Liver (tissue), 9 donors: Measurements from ENCODE around the gene RALGPS1. TPM values are rescaled to one million over a fixed set of nuclear protein-coding genes. Genes with fewer than 3 reads are reported as not detected.
A peak's percentile ranks its signal among the peaks of the same experiment; 100 is the strongest.
"Not testable (repeated sequence)": the region's sequence is repeated elsewhere in the genome, so short reads cannot be mapped to it uniquely, and the experiment has no call there.

Experiments
- DNase-seq: peaks from one replicate; pipeline ENCODE4 v3.0.0-alpha.2; 2017; ENCODE audit warnings: low spot score
- H3K27ac ChIP-seq, 2 donors: one replicate each; pipeline ENCODE4 v1.7.0; 2013; ENCODE audit warnings: inconsistent platforms in 2 of 2, low read length in 2 of 2, control low read depth in 1 of 2, low read depth in 1 of 2, mild to moderate bottlenecking in 1 of 2
- H3K27me3 ChIP-seq, 4 donors: one replicate each; pipeline versions ENCODE4 v1.6.1 to v1.7.0; 2013; ENCODE audit warnings: low read length in 3 of 4, inconsistent platforms in 1 of 4, mild to moderate bottlenecking in 1 of 4, moderate library complexity in 1 of 4; ENCODE audit not compliant: control insufficient read depth in 4 of 4, insufficient read depth in 4 of 4
- H3K36me3 ChIP-seq, 4 donors: one replicate each; pipeline versions ENCODE4 v1.6.1 to v1.7.0; 2013; ENCODE audit warnings: low read length in 3 of 4, mild to moderate bottlenecking in 3 of 4, low read depth in 1 of 4, moderate library complexity in 1 of 4; ENCODE audit not compliant: control insufficient read depth in 4 of 4, insufficient read depth in 3 of 4
- H3K4me1 ChIP-seq, 4 donors: one replicate each; pipeline versions ENCODE4 v1.6.1 to v1.7.0; 2013; ENCODE audit warnings: low read length in 3 of 4, mild to moderate bottlenecking in 3 of 4, moderate library complexity in 1 of 4; ENCODE audit not compliant: control insufficient read depth in 4 of 4, insufficient read depth in 4 of 4
- H3K4me3 ChIP-seq, 3 donors: one replicate each; pipeline versions ENCODE4 v1.6.1 to v1.7.0; 2013; ENCODE audit warnings: low read length in 3 of 3, control low read depth in 1 of 3, low read depth in 1 of 3, mild to moderate bottlenecking in 1 of 3
- H3K9ac ChIP-seq, 2 donors: one replicate each; pipeline ENCODE4 v1.7.0; 2013; ENCODE audit warnings: low read length in 2 of 2, mild to moderate bottlenecking in 2 of 2, moderate library complexity in 2 of 2, control low read depth in 1 of 2, low read depth in 1 of 2
- H3K9me3 ChIP-seq, 4 donors: one replicate each; pipeline versions ENCODE4 v1.6.1 to v1.7.0; 2013; ENCODE audit warnings: low read length in 3 of 4; ENCODE audit not compliant: control insufficient read depth in 4 of 4
- EGR1 ChIP-seq, 2 donors: IDR thresholded peaks; 2 replicates each; pipeline ENCODE4 v1.6.1; 2016 to 2018; ENCODE audit warnings: antibody characterized with exemption in 2 of 2, low read depth in 2 of 2
- FOXA1 ChIP-seq: IDR thresholded peaks from 2 replicates; pipeline ENCODE4 v1.6.1; 2016; ENCODE audit warnings: antibody characterized with exemption
- FOXA2 ChIP-seq: IDR thresholded peaks from 2 replicates; pipeline ENCODE4 v1.6.1; 2016; ENCODE audit warnings: antibody characterized with exemption
- GABPA ChIP-seq, 2 donors: IDR thresholded peaks in 1 of 2; conservative IDR thresholded peaks in 1 of 2; 2 replicates each; pipeline ENCODE4 v1.6.1; 2016; ENCODE audit warnings: antibody characterized with exemption in 2 of 2, mild to moderate bottlenecking in 1 of 2, moderate library complexity in 1 of 2
- HNF4A ChIP-seq, 2 donors: conservative IDR thresholded peaks; 2 replicates each; pipeline ENCODE4 v1.6.1; 2016; ENCODE audit warnings: antibody characterized with exemption in 2 of 2, mild to moderate bottlenecking in 2 of 2
- HNF4G ChIP-seq: IDR thresholded peaks from 2 replicates; pipeline ENCODE4 v1.6.1; 2016; ENCODE audit warnings: antibody characterized with exemption
- NR2F2 ChIP-seq: IDR thresholded peaks from 2 replicates; pipeline ENCODE4 v1.6.1; 2016; ENCODE audit warnings: antibody characterized with exemption
- RXRA ChIP-seq, 2 donors: IDR thresholded peaks; 2 replicates each; pipeline ENCODE4 v1.6.1; 2017 to 2018; ENCODE audit warnings: antibody characterized with exemption in 2 of 2, mild to moderate bottlenecking in 1 of 2
- SP1 ChIP-seq: IDR thresholded peaks from 2 replicates; pipeline ENCODE4 v1.6.1; 2018; ENCODE audit warnings: antibody characterized with exemption, mild to moderate bottlenecking
- TAF1 ChIP-seq: conservative IDR thresholded peaks from 2 replicates; pipeline ENCODE4 v1.6.1; 2016; ENCODE audit warnings: antibody characterized with exemption, mild to moderate bottlenecking
- YY1 ChIP-seq: IDR thresholded peaks from 2 replicates; pipeline ENCODE4 v1.6.1; 2016; ENCODE audit warnings: antibody characterized with exemption, mild to moderate bottlenecking
- WGBS: extraction: QIAGEN DNeasy Blood & Tissue Kit; methylation state at CpG from one replicate; pipeline ENCODE4 v1.1.7; 2013; 5-methylcytosine and 5-hydroxymethylcytosine counted together
- polyA plus RNA-seq, 2 donors: library from polyadenylated mRNA; stranded (reverse) in 1 of 2; unstranded in 1 of 2; fragments of 200-250 nt in 1 of 2; fragments of >200 nt in 1 of 2; fragmentation: Nextera tagmentation in 1 of 2; extraction: Ambion mirVana in 1 of 2; gene quantifications; one replicate each; pipeline versions ENCODE4 v1.2.1 to v1.2.3, GENCODE V29; 2013 to 2015
- total RNA-seq, 2 donors: library from RNA; depleted of rRNA; stranded (reverse); fragments of >200 nt; gene quantifications; one replicate each; pipeline ENCODE4 v1.2.3, GENCODE V29; 2014
- TF ChIP-seq, protein P1 (sequence below): IDR thresholded peaks from 2 replicates; pipeline ENCODE4 v1.6.1; 2016; ENCODE audit warnings: antibody characterized with exemption
- TF ChIP-seq, protein P2 (sequence below): IDR thresholded peaks from 2 replicates; pipeline ENCODE4 v1.6.1; 2016; ENCODE audit warnings: antibody characterized with exemption
- TF ChIP-seq, protein P3 (sequence below): IDR thresholded peaks from 2 replicates; pipeline ENCODE4 v1.6.1; 2016; ENCODE audit warnings: antibody characterized with exemption
- TF ChIP-seq, protein P4 (sequence below): IDR thresholded peaks from 2 replicates; pipeline ENCODE4 v1.6.1; 2016; ENCODE audit warnings: antibody characterized with exemption, mild to moderate bottlenecking
- TF ChIP-seq, protein P5 (sequence below): fragments of 150-350 bp; IDR thresholded peaks from 2 replicates; pipeline ENCODE4 v1.5.1; 2017; ENCODE audit warnings: improper control_type of control experiment, low read depth, low read length; ENCODE audit not compliant: missing input control
- donor health status: healthy.
- donor health status: healthy.
- donor health status: healthy.
- donor health status: healthy.
- donor health status: healthy.

The RALGPS1 gene
- total and polyA plus RNA-seq, 4 donors = 1.4 to 2.7 (median 2.0) TPM

DNA sequence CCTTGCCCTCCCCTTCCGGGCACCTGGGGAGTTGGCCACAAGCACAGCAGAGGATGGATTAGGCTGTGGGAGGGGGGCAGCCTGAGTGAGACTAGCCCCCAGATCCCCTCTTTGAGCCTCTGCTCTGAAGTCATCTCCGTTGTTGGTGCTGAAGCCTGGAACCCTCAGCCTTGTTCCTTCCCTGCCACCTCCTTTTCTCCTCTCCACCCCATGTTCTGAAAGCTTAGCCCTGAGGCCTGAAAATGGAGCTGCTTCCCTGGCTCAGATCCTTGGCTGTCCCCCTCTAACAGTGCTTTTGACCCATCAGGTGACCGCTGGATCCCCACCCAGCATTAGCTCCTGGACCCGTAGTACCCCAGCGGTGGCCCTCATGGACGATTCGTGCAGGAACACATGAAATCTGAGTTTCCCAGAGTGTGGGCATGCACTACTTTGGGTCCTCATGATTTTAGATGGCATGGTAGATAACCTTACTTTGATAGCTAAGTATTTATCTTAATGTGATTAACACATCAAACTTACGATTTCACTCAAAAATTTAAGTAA, 229.4 kb downstream of the RALGPS1 start:
- H3K36me3 ChIP-seq = no peaks in the 10 kb centered on the region
- H3K27me3 ChIP-seq = no peaks in the 10 kb centered on the region
- no peak overlapping the region for H3K4me3 ChIP-seq
- peak; percentile 14 for DNase-seq
- TF ChIP-seq FOXA2 (no peak), EGR1 (IDR thresholded peaks at IDR 0.05; ENCODE audit: low read depth in 2 of 2) (no peak), SP1 (no peak), NR2F2 (no peak), HNF4A (conservative IDR thresholded peaks at IDR 0.05) (no peak)
- TF ChIP-seq, protein P1, sequence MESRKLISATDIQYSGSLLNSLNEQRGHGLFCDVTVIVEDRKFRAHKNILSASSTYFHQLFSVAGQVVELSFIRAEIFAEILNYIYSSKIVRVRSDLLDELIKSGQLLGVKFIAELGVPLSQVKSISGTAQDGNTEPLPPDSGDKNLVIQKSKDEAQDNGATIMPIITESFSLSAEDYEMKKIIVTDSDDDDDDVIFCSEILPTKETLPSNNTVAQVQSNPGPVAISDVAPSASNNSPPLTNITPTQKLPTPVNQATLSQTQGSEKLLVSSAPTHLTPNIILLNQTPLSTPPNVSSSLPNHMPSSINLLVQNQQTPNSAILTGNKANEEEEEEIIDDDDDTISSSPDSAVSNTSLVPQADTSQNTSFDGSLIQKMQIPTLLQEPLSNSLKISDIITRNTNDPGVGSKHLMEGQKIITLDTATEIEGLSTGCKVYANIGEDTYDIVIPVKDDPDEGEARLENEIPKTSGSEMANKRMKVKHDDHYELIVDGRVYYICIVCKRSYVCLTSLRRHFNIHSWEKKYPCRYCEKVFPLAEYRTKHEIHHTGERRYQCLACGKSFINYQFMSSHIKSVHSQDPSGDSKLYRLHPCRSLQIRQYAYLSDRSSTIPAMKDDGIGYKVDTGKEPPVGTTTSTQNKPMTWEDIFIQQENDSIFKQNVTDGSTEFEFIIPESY = no peak
- TF ChIP-seq, protein P2, sequence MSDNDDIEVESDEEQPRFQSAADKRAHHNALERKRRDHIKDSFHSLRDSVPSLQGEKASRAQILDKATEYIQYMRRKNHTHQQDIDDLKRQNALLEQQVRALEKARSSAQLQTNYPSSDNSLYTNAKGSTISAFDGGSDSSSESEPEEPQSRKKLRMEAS = no peak
- peaks cover 0 to 24% (median 14%) of the 10 kb centered on the region in 4 donors for H3K4me1 ChIP-seq
- H3K27ac ChIP-seq = no peak overlapping the region
- H3K9ac ChIP-seq = no peak overlapping the region
- WGBS = 97% methylated on average over 8 of the region's 8 CpGs
- no peaks in the 10 kb centered on the region for H3K9me3 ChIP-seq

DNA sequence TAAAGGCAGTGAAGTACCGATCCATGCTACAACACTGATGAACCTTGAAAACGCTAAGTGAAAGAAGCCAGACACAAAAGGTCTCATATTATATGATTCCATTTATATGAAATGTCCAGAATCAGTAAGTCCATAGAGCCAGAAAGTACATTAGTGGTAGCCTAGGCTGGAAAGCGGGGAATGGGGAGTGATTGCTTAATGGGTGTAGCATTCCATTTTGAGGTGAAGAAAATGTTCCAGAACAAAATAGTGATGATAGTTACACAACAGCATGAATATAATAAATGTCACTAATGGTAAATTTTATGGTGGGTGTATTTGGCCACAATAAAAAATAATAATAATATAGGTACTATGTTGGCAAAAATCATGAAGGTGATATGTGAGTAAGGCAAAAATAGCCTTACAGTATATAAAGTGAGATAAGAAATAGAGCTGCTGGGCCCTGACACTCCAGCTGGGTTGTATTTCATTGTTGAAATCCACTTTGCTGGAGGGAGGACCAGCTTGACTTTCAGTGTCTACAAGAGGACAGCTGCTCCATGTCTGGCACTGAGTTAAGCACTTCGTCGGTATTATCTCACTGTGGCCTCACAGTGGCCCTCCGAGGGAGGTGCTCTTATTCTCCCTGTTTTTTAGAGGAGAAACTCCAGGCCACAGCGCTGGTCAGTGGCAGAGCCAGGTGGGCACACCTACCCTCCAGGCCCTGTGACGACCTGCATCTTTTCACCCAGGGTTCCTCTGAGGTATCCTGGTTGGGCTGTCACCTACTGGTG, 230.3 kb downstream of the RALGPS1 start:
- 94% methylated on average over 8 of the region's 8 CpGs for whole genome bisulfite sequencing
- H3K27me3 ChIP-seq = no peaks in the 10 kb centered on the region
- H3K9me3 ChIP-seq = no peaks in the 10 kb centered on the region
- no peak overlapping the region for H3K27ac ChIP-seq
- peaks cover 0 to 24% (median 14%) of the 10 kb centered on the region in 4 donors for H3K4me1 ChIP-seq
- H3K4me3 ChIP-seq = no peak overlapping the region
- TF ChIP-seq, protein P2 = no peak
- TF ChIP-seq, protein P3, sequence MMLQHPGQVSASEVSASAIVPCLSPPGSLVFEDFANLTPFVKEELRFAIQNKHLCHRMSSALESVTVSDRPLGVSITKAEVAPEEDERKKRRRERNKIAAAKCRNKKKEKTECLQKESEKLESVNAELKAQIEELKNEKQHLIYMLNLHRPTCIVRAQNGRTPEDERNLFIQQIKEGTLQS = no peak
- no peak for TF ChIP-seq TAF1
- TF ChIP-seq NR2F2 = no peak
- no peak for TF ChIP-seq FOXA1
- no peak for TF ChIP-seq EGR1 (IDR thresholded peaks at IDR 0.05; ENCODE audit: low read depth in 2 of 2)
- no peak for TF ChIP-seq HNF4G
- TF ChIP-seq FOXA2 = no peak
- no peak for TF ChIP-seq SP1
- TF ChIP-seq, protein P4, sequence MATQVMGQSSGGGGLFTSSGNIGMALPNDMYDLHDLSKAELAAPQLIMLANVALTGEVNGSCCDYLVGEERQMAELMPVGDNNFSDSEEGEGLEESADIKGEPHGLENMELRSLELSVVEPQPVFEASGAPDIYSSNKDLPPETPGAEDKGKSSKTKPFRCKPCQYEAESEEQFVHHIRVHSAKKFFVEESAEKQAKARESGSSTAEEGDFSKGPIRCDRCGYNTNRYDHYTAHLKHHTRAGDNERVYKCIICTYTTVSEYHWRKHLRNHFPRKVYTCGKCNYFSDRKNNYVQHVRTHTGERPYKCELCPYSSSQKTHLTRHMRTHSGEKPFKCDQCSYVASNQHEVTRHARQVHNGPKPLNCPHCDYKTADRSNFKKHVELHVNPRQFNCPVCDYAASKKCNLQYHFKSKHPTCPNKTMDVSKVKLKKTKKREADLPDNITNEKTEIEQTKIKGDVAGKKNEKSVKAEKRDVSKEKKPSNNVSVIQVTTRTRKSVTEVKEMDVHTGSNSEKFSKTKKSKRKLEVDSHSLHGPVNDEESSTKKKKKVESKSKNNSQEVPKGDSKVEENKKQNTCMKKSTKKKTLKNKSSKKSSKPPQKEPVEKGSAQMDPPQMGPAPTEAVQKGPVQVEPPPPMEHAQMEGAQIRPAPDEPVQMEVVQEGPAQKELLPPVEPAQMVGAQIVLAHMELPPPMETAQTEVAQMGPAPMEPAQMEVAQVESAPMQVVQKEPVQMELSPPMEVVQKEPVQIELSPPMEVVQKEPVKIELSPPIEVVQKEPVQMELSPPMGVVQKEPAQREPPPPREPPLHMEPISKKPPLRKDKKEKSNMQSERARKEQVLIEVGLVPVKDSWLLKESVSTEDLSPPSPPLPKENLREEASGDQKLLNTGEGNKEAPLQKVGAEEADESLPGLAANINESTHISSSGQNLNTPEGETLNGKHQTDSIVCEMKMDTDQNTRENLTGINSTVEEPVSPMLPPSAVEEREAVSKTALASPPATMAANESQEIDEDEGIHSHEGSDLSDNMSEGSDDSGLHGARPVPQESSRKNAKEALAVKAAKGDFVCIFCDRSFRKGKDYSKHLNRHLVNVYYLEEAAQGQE = no peak
- no peak for TF ChIP-seq YY1
- no peak for TF ChIP-seq RXRA (IDR thresholded peaks at IDR 0.05)
- no peak for TF ChIP-seq GABPA (IDR thresholded peaks at IDR 0.05 in 1 of 2, conservative IDR thresholded peaks at IDR 0.05 in 1 of 2)
- TF ChIP-seq, protein P5, sequence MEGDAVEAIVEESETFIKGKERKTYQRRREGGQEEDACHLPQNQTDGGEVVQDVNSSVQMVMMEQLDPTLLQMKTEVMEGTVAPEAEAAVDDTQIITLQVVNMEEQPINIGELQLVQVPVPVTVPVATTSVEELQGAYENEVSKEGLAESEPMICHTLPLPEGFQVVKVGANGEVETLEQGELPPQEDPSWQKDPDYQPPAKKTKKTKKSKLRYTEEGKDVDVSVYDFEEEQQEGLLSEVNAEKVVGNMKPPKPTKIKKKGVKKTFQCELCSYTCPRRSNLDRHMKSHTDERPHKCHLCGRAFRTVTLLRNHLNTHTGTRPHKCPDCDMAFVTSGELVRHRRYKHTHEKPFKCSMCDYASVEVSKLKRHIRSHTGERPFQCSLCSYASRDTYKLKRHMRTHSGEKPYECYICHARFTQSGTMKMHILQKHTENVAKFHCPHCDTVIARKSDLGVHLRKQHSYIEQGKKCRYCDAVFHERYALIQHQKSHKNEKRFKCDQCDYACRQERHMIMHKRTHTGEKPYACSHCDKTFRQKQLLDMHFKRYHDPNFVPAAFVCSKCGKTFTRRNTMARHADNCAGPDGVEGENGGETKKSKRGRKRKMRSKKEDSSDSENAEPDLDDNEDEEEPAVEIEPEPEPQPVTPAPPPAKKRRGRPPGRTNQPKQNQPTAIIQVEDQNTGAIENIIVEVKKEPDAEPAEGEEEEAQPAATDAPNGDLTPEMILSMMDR = no peak
- TF ChIP-seq, protein P1 = no peak
- DNase-seq = no peak
- H3K9ac ChIP-seq = no peak overlapping the region
- H3K36me3 ChIP-seq = no peaks in the 10 kb centered on the region

DNA sequence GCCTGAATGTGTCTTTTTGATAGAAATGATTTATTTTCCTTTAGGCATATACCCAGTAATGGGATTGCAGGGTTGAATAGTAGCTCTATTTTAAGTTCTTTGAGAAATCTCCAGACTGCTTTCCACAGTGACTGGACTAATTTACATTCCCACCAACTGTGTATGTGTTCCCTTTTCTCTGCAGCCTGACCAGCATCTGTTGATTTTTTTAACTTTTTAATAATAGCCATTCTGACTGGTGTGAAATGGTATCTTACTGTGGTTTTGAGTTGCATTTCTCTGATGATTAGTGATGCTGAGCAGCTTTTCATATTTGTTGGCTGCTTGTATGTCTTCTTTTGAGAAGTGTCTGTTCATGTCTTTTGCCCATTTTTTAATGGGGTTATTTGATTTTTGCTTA, 232.3 kb downstream of the RALGPS1 start:
- not testable (repeated sequence) for DNase-seq, H3K4me3 ChIP-seq, H3K36me3 ChIP-seq, H3K27ac ChIP-seq, H3K9ac ChIP-seq, H3K27me3 ChIP-seq, H3K9me3 ChIP-seq
- peaks cover 0 to 15% (median 8%) of the 10 kb centered on the region in 4 donors for H3K4me1 ChIP-seq
